HEK293 (cell line): Measurements from ENCODE around the gene TRIM33.

Experiments used
- CTCF ChIA-PET: fragments of 350-600 bp; formaldehyde crosslinking; extraction: SDS; loops from one replicate; lab custom pipeline; 2021; ENCODE audit warnings: antibody characterized with exemption; lab: Yijun Ruan, JAX
- POLR2A ChIA-PET: fragments of 300-600 bp; formaldehyde crosslinking; extraction: SDS; loops from one replicate; lab custom pipeline; 2020; ENCODE audit warnings: antibody characterized with exemption, inconsistent platforms; lab: Yijun Ruan, JAX
- H3K27ac ChIP-seq: fragments of 200-500 bp; sonication (Bioruptor generic); 2 replicates; pipeline ENCODE4 v1.5.1; 2014; ENCODE audit warnings: low read depth, low read length, control low read depth, inconsistent platforms; ENCODE audit errors: extremely low read depth
- H3K36me3 ChIP-seq, 2 experiments: fragments of 200-500 bp in 1 of 2; sonication (Bioruptor generic) in 1 of 2; 1 replicate in 1 of 2; 2 replicates in 1 of 2; pipeline ENCODE4 v1.5.1; 2014 to 2017; ENCODE audit warnings: inconsistent platforms in 2 of 2, low read length in 2 of 2; ENCODE audit not compliant: control insufficient read depth in 2 of 2, insufficient read depth in 1 of 2
- H3K4me1 ChIP-seq: fragments of 200-500 bp; sonication (Bioruptor generic); 2 replicates; pipeline ENCODE4 v1.5.1; 2014; ENCODE audit warnings: mild to moderate bottlenecking, low read length, inconsistent platforms; ENCODE audit not compliant: control insufficient read depth, insufficient read depth
- H3K4me3 ChIP-seq: 2 replicates; pipeline ENCODE4 v1.5.1; 2011; ENCODE audit warnings: low read depth, mild to moderate bottlenecking, control low read depth, low read length, moderate library complexity
- H3K9me3 ChIP-seq: fragments of 200-500 bp; sonication (Bioruptor generic); 2 replicates; pipeline ENCODE4 v1.5.1; 2014; ENCODE audit warnings: low read depth, low read length, inconsistent platforms; ENCODE audit not compliant: control insufficient read depth, insufficient read depth
- GLIS1 ChIP-seq: fragments of 450-650 bp; formaldehyde crosslinking; IDR thresholded peaks from 2 replicates; pipeline ENCODE4 v1.5.1; 2016; ENCODE audit warnings: missing biosample characterization, missing genetic modification characterization
- SETDB1 ChIP-seq: IDR thresholded peaks from one replicate; pipeline ENCODE4 v1.6.1; 2017; ENCODE audit warnings: mild to moderate bottlenecking, low read length, moderate library complexity, mixed read lengths; ENCODE audit not compliant: insufficient read length
- ZBTB48 ChIP-seq: fragments of 450-650 bp; formaldehyde crosslinking; IDR thresholded peaks from 2 replicates; pipeline ENCODE4 v1.5.1; 2016; ENCODE audit warnings: missing biosample characterization, missing genetic modification characterization
- ZEB2 ChIP-seq: fragments of 450-650 bp; formaldehyde crosslinking; IDR thresholded peaks from 2 replicates; pipeline ENCODE4 v1.5.1; 2016; ENCODE audit warnings: missing biosample characterization, missing genetic modification characterization
- ZIC2 ChIP-seq: fragments of 450-650 bp; formaldehyde crosslinking; IDR thresholded peaks from 2 replicates; pipeline ENCODE4 v1.5.1; 2016; ENCODE audit warnings: missing biosample characterization, missing genetic modification characterization
- ZNF121 ChIP-seq: fragments of 450-650 bp; formaldehyde crosslinking; IDR thresholded peaks from 2 replicates; pipeline ENCODE4 v1.5.1; 2016; ENCODE audit warnings: missing biosample characterization, missing genetic modification characterization
- ZNF132 ChIP-seq: fragments of 450-650 bp; formaldehyde crosslinking; IDR thresholded peaks from 2 replicates; pipeline ENCODE4 v1.5.1; 2017; ENCODE audit warnings: missing biosample characterization, missing genetic modification characterization, borderline replicate concordance
- ZNF133 ChIP-seq: fragments of 450-650 bp; formaldehyde crosslinking; IDR thresholded peaks from 2 replicates; pipeline ENCODE4 v1.5.1; 2016; ENCODE audit warnings: missing biosample characterization, missing genetic modification characterization
- ZNF169 ChIP-seq: fragments of 450-650 bp; formaldehyde crosslinking; IDR thresholded peaks from 2 replicates; pipeline ENCODE4 v1.5.1; 2016; ENCODE audit warnings: missing biosample characterization, missing genetic modification characterization
- ZNF223 ChIP-seq: fragments of 450-650 bp; formaldehyde crosslinking; IDR thresholded peaks from 2 replicates; pipeline ENCODE4 v1.5.1; 2016; ENCODE audit warnings: missing biosample characterization, missing genetic modification characterization
- ZNF362 ChIP-seq: fragments of 450-650 bp; formaldehyde crosslinking; IDR thresholded peaks from 2 replicates; pipeline ENCODE4 v1.5.1; 2016; ENCODE audit warnings: missing biosample characterization, missing genetic modification characterization
- ZNF366 ChIP-seq: fragments of 450-650 bp; formaldehyde crosslinking; conservative IDR thresholded peaks from 2 replicates; pipeline ENCODE4 v1.5.1; 2016; ENCODE audit warnings: missing biosample characterization, missing genetic modification characterization
- ZNF398 ChIP-seq: fragments of 450-650 bp; formaldehyde crosslinking; IDR thresholded peaks from 2 replicates; pipeline ENCODE4 v1.5.1; 2017; ENCODE audit warnings: missing biosample characterization, missing genetic modification characterization
- ZNF514 ChIP-seq: fragments of 450-650 bp; formaldehyde crosslinking; IDR thresholded peaks from 2 replicates; pipeline ENCODE4 v1.5.1; 2016; ENCODE audit warnings: missing biosample characterization, missing genetic modification characterization
- ZNF549 ChIP-seq: fragments of 450-650 bp; IDR thresholded peaks from 2 replicates; pipeline ENCODE4 v1.5.1; 2018; ENCODE audit warnings: missing biosample characterization, missing genetic modification characterization, mild to moderate bottlenecking, inconsistent platforms, moderate library complexity
- ZNF555 ChIP-seq: fragments of 450-650 bp; formaldehyde crosslinking; conservative IDR thresholded peaks from 2 replicates; pipeline ENCODE4 v1.5.1; 2017; ENCODE audit warnings: missing biosample characterization, mild to moderate bottlenecking, missing genetic modification characterization, inconsistent platforms
- ZNF621 ChIP-seq: fragments of 450-650 bp; formaldehyde crosslinking; IDR thresholded peaks from 2 replicates; pipeline ENCODE4 v1.5.1; 2017; ENCODE audit warnings: missing biosample characterization, missing genetic modification characterization
- ZNF626 ChIP-seq: fragments of 450-650 bp; sonication (Bioruptor Pico); formaldehyde crosslinking; IDR thresholded peaks from 2 replicates; pipeline ENCODE4 v1.5.1; 2018; ENCODE audit warnings: missing biosample characterization, missing genetic modification characterization, inconsistent platforms
- ZNF639 ChIP-seq: fragments of 450-650 bp; formaldehyde crosslinking; IDR thresholded peaks from 2 replicates; pipeline ENCODE4 v1.5.1; 2016; ENCODE audit warnings: missing biosample characterization, missing genetic modification characterization
- ZNF768 ChIP-seq: fragments of 450-650 bp; formaldehyde crosslinking; IDR thresholded peaks from 2 replicates; pipeline ENCODE4 v1.5.1; 2018; ENCODE audit warnings: missing biosample characterization, mild to moderate bottlenecking, missing genetic modification characterization
- ZNF791 ChIP-seq: fragments of 450-650 bp; formaldehyde crosslinking; IDR thresholded peaks from 2 replicates; pipeline ENCODE4 v1.5.1; 2016; ENCODE audit warnings: missing biosample characterization, missing genetic modification characterization
- ZNF843 ChIP-seq: fragments of 450-650 bp; formaldehyde crosslinking; IDR thresholded peaks from 2 replicates; pipeline ENCODE4 v1.5.1; 2016; ENCODE audit warnings: missing biosample characterization, missing genetic modification characterization
- ZXDB ChIP-seq: fragments of 450-650 bp; formaldehyde crosslinking; IDR thresholded peaks from 2 replicates; pipeline ENCODE4 v1.5.1; 2016; ENCODE audit warnings: missing biosample characterization, missing genetic modification characterization
- TF ChIP-seq, protein P1 (sequence below): fragments of 450-650 bp; formaldehyde crosslinking; IDR thresholded peaks from 2 replicates; pipeline ENCODE4 v1.5.1; 2016; ENCODE audit warnings: missing biosample characterization, missing genetic modification characterization
- TF ChIP-seq, protein P2 (sequence below): fragments of 450-650 bp; formaldehyde crosslinking; IDR thresholded peaks from 2 replicates; pipeline ENCODE4 v1.5.1; 2017; ENCODE audit warnings: missing biosample characterization, mild to moderate bottlenecking, missing genetic modification characterization, moderate library complexity

TRIM33 gene

GRCh38 chr1:114439369-114439768 is 71.6 kb downstream of the TRIM33 start:
- CTCF ChIA-PET = interaction anchor here (0.5 to 2.4 kb wide), 4 partner anchors 11 to 413 kb away, joined by 3 to 10 read pairs (median 4); no protein-coding TSS in a partner anchor
- TF ChIP-seq ZBTB48 (tag by site-specific recombination) = no peak
- no peak for TF ChIP-seq GLIS1 (tag by site-specific recombination)
- TF ChIP-seq ZNF621 (tag by site-specific recombination) = no peak
- no peak for TF ChIP-seq ZXDB
- TF ChIP-seq ZNF768 (tag by site-specific recombination) = no peak
- no peak for TF ChIP-seq ZNF398 (tag by site-specific recombination)
- TF ChIP-seq ZNF549 (tag by site-specific recombination) = no peak
- TF ChIP-seq ZNF366 (tag by site-specific recombination) = no peak
- peak; percentile 46; the same call in 1 of the 2 replicates for TF ChIP-seq ZNF362 (tag by site-specific recombination)
- no peak for TF ChIP-seq ZIC2 (tag by site-specific recombination)
- no peak for TF ChIP-seq ZNF223 (tag by site-specific recombination)
- peak; percentile 95 for TF ChIP-seq ZNF133 (tag by site-specific recombination)
- H3K9me3 ChIP-seq = no peaks in the 10 kb centered on the region
- no peak overlapping the region for H3K4me3 ChIP-seq
- peaks cover 0 to 30% of the 10 kb centered on the region in 2 experiments; a peak in 2 of 3 replicates for H3K36me3 ChIP-seq
- POLR2A ChIA-PET = interaction anchor here (0.7 kb wide), 1 partner anchor 28 kb away, joined by 4 read pairs; no protein-coding TSS in a partner anchor
- peaks cover 5% of the 10 kb centered on the region; the same call in 1 of the 2 replicates for H3K4me1 ChIP-seq
- H3K27ac ChIP-seq = no peak overlapping the region

DNA sequence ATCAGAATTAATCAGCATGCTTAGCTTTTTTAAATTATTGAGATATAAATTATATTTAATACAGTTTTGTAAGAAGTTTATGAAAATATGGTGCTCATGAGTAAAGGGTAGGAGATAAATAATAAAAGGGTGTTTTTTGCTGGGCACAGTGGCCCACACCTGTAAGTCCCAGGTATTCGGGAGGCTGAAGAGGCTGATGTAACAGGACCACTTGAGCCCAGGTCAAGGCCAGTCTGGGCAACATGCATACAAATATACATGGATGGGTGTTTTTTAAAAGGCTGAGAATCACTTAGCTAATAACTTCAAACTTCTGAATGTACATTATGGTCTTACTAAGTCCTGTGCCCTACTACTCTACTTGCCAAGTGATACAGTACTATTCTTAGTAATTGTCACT is 73.2 kb downstream of the TRIM33 start:
- Histone ChIP-seq H3K36me3 (peaks cover 0 to 22% of the 10 kb centered on the region in 2 experiments; a peak in 2 of 3 replicates), H3K4me1 (peaks cover 5% of the 10 kb centered on the region; the same call in 1 of the 2 replicates), H3K4me3 (no peak overlapping the region), H3K9me3 (no peaks in the 10 kb centered on the region), H3K27ac (no peak overlapping the region)
- no peak for TF ChIP-seq ZNF169 (tag by site-specific recombination)
- no peak for TF ChIP-seq ZNF843 (tag by site-specific recombination)
- TF ChIP-seq ZNF555 (tag by site-specific recombination) = no peak
- TF ChIP-seq ZNF514 (tag by site-specific recombination) = no peak
- no peak for TF ChIP-seq SETDB1
- TF ChIP-seq ZNF398 (tag by site-specific recombination) = no peak
- no peak for TF ChIP-seq ZNF132 (tag by site-specific recombination)
- TF ChIP-seq, protein P1, sequence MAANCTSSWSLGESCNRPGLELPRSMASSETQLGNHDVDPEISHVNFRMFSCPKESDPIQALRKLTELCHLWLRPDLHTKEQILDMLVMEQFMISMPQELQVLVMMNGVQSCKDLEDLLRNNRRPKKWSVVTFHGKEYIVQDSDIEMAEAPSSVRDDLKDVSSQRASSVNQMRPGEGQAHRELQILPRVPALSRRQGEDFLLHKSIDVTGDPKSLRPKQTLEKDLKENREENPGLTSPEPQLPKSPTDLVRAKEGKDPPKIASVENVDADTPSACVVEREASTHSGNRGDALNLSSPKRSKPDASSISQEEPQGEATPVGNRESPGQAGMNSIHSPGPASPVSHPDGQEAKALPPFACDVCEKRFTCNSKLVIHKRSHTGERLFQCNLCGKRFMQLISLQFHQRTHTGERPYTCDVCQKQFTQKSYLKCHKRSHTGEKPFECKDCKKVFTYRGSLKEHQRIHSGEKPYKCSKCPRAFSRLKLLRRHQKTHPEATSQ = no peak
- TF ChIP-seq ZNF626 (tag by site-specific recombination) = no peak
- TF ChIP-seq, protein P2, sequence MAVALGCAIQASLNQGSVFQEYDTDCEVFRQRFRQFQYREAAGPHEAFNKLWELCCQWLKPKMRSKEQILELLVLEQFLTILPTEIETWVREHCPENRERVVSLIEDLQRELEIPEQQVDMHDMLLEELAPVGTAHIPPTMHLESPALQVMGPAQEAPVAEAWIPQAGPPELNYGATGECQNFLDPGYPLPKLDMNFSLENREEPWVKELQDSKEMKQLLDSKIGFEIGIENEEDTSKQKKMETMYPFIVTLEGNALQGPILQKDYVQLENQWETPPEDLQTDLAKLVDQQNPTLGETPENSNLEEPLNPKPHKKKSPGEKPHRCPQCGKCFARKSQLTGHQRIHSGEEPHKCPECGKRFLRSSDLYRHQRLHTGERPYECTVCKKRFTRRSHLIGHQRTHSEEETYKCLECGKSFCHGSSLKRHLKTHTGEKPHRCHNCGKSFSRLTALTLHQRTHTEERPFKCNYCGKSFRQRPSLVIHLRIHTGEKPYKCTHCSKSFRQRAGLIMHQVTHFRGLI (tag by site-specific recombination) = no peak
- TF ChIP-seq ZEB2 (tag by site-specific recombination) = no peak
- TF ChIP-seq ZNF791 (tag by site-specific recombination) = no peak
- TF ChIP-seq ZNF639 (tag by site-specific recombination) = no peak
- TF ChIP-seq ZNF121 (tag by site-specific recombination) = no peak
- POLR2A ChIA-PET = no interaction called here
- CTCF ChIA-PET = interaction anchor here (0.6 to 2.4 kb wide), 5 partner anchors 10 to 175 kb away, joined by 3 to 10 read pairs (median 3); no protein-coding TSS in a partner anchor
